NCI-H748 treated with DMSO at 0.1 percent for 48 hours (cell line): ENCODE results near the gene PPP1R3F.
"Not testable (repeated sequence)": the region's sequence is repeated elsewhere in the genome, so short reads cannot be mapped to it uniquely, and the experiment has no call there.

Source experiments
- DNase-seq: peaks from one replicate; lab custom pipeline; 2025; lab: John Stamatoyannopoulos, UW

Gene PPP1R3F

GRCh38 chrX:49273181-49273727 lies 3.7 kb downstream of the PPP1R3F start:
- no peak for DNase-seq

DNA sequence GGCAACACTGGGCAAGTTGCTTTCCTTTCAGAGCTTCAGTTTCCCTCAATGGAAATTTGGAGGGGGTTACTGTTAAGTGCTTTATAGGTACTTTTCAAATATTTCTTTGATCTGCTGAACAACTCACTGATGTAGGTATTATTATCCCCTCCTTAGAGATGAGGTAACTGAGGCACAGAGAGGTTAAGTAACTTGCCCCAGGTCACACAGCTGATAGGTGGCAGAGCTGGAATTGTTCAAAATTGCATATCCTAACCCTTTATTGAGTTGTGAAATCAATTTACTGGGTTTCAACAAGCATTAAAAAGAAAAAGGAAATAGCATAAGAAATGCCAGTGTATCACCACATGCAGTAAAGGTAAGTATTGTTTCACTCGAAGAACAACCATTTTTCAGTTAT lies 6.6 kb downstream of the PPP1R3F start:
- DNase-seq: no peak

DNA sequence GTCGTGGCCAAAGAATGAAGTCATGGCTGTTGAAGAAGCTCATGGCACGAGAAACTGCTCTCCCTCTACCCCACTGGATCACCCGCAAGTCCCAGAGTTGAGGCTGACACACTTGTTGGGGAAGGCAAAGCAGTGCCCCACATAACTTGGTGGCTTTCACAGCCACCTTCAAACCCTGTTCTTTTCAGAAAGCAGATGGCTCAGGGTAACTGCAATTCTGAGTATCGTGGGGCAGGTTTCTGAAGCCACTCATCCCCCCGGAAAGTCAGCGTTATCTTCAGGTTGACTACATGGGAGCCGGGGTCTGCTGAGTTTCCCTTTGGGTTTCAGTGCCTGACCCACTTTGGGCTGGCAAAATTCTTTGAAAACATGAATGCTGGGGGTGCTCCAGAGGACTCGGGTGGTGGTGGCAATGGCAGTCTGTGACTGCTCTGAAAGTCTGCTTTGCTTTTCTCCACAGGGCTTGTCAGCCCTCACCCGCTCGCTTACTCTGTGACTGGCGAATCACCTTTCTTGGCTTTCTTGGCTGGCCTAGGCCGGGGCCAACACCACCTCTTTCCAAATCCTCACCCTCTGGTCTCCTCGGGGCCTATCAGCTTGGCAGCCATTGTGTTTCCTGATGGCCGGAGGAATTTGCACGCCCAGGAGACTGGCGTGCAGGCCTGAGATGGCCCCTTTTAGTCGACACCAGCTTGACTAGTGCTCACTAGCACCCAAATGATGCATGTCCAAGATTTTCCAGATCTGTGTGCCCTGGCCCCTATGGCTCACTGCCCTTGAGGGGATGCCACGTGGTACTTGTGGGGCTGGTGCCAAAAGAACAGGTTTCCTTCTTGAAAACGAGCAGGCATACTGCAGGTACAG lies 7.3 kb downstream of the PPP1R3F start:
- DNase-seq: no peak

- DNase-seq: no peak
These were observed 7.9 kb downstream of the PPP1R3F start for GRCh38 chrX:49277535-49277830.

- no peak for DNase-seq
These were observed 8.5 kb downstream of the PPP1R3F start for GRCh38 chrX:49278081-49278480.

DNA sequence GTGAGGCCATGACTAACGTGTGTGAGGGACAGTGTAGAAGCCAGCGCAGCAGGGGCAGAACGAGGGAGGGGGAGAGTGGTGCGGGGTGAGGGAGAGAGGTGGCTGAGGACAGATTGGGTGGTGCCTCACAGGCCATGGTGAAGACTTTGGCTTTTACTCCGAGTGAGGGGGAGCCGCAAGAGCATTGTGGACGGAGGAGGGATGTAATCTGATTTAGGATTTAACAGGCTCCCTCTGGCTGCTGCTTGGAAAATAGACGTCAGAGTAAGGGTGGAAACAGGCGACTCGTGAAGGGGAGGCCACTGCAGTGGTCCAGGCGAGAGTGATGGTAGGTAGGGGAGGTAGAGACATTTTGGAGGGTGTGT lies 13.0 kb downstream of the PPP1R3F start:
- DNase-seq: peak; percentile 1

DNA sequence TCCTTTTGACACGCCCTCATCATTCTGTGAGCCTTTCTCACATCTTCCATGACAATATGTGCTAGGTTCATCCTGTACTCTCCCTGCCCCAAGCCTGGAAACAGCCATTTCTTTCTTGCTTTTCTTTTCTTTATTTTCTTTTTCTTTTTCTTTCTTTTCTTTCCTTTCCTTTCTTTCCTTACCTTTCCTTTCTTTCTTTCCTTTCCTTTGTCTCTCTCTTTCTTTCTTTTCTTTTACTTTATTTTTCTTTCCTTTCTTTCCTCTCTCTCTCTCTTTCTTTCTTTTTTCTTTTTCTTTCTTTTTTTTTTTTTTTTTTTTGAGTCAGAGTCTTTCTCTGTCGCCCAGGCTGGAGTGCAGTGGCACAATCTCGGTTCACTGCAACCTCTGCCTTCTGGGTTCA lies 14.6 kb downstream of the PPP1R3F start:
- DNase-seq: no peak

- DNase-seq: no peak
These were observed 16.5 kb downstream of the PPP1R3F start for GRCh38 chrX:49286136-49286535.

GRCh38 chrX:49286581-49286980 lies 17.0 kb downstream of the PPP1R3F start:
- DNase-seq: no peak

DNA sequence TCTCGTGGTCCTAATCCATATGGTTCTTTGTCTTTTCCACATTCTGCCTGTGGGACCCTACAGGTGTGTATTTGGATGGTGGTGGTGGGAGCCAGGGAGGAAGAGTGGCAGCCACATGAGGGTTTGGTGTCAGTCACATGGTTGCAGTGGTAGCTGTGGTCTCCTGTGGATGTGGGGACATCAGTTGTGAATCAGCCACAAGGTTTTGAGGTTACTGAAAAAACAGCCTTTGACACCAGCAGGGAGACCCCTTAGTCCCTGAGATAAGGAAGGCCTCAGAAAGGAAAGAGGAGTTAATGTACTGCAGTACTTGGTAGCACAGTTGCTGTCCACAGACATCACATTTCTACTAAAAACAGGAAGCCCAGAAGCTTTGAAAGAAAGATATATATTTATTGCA lies 18.1 kb downstream of the PPP1R3F start:
- DNase-seq: no peak

DNA sequence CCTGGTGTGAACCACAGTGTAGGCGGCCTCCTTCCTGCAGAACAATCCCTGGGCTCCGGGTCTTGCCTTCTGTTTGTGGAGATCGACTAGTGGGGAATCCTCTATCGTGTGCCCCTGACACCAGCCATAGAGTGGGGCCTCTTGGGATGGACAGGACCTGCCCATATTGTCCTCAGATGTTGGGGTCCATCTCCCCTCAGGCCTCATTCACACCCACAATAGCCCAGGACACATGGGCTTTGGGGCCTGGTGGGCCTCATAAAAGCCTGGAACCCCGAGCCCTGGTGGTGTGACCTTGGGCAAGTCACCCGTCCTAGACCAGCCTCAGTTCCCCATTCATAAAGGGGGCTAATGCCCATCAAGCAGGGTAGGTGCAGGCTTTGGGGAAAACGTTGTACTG lies 20.6 kb downstream of the PPP1R3F start:
- DNase-seq: no peak

DNA sequence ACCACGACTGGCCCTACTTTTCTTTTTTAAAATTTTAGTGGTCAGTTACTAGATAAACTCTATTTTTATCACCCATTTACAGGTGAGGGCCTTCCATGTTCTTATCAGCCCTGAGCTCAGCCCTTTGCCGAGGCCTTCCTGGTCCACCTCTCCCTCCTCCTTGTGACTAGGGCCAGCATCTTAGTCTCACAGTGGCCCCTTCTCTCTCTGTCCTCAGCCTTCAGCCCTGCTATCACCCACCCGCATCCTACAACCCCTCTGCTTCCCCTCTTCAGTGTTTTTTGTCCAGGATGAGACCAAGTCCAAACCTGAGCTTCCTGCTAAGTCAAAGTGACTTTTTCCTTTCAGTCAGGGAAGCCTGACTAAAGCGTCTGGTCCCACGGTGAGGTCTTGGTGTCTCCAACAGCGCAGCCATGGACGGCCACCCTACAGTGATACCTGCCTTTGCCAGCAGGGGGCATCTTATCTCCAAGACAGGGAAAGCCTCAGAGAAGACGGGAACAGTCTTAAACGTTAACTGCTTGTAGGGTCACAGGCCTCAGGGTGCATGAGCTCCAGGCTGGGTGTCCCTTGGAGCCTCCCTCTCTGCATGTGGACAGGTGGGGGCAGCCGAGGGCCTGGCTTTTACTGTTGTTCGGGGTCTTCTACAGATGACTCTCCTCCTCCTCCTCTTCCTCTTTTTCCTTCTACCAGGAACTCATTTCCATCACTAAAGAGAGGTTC lies 22.2 kb downstream of the PPP1R3F start:
- DNase-seq: peak; percentile 2

DNA sequence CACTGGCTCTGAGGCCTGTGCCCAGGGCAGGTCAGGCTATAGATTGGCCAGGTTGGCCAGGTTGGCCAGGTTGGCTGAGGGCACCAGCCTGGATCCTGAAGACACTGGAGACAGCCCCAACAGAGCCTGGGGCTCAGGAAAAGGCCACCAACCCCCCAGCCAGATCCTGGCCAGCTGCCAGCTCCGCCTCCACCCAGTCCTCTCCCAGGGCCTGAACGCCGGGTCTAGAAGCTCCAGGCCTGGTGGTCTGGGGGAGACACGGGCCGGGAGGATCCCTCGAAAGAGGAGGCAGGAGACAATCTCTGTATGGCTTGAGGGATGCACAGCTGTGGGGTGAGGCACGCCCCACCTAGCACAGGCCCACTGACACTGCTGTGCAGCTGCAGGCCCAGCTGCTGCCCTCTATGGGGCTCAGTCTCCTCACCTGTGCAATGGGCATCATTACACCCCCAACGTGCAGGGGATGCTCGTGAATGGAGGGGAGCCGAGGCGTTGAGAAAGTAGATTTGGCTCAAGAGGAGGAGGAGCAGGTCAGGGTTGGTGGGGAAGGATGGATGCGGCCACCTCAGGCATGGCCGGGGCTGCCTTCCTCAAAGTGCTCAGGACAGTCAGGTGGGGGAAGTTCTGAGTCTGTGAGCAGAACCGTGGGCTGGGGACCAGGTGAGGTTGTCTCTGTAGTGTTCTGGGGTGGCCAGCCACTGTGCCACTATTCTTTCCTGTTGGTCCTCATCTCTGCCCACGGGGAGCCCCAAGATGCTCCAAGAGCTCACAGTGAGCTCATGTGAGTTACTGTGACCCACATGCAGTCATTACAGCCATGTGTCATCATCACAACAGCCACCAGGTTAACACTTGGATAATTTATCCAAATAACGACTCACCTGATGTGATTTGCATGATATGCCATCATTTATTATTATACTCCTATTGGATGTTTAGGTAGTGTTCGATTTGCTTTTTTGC lies 23.1 kb downstream of the PPP1R3F start:
- DNase-seq: no peak

GRCh38 chrX:49299293-49299692 lies 29.7 kb downstream of the PPP1R3F start:
- not testable (repeated sequence) for DNase-seq

GRCh38 chrX:49300703-49301102 lies 31.1 kb downstream of the PPP1R3F start:
- no peak for DNase-seq

- no peak for DNase-seq
These were observed 33.8 kb downstream of the PPP1R3F start, which contains the start of gene GAGE10 for GRCh38 chrX:49303346-49303745. TSS of gene GAGE10 (plus strand) at chrX:49303646. CDS start at chrX:49304860, 1,214 bp downstream.

DNA sequence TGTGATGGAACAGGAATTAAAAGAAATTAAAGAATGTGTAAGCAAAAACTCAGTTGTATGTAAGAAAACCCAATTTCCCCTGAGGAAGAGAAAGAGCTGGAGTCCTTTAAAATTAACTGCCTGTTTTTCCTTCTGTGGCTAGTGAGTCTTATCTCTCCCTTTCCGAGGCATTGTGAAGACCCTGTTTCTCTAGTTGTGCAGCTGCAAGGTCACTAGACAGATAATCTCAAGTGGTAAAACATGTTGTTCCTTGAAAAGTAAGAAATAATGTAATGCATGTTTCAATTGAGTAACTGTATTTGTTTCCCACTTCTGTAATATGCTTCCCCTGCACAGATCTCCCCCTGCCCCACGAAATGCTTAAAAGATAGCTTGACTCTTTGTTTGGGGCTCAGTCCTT lies 38.2 kb downstream of the PPP1R3F start:
- not testable (repeated sequence) for DNase-seq

GRCh38 chrX:49308604-49309269 lies 39.1 kb downstream of the PPP1R3F start:
- DNase-seq: no peak

- no peak for DNase-seq
These were observed 39.9 kb downstream of the PPP1R3F start for GRCh38 chrX:49309401-49309981.

- no peak for DNase-seq
These were observed 40.8 kb downstream of the PPP1R3F start for GRCh38 chrX:49310371-49310770.

GRCh38 chrX:49312176-49312575 lies 42.6 kb downstream of the PPP1R3F start:
- no peak for DNase-seq
